HTERT RPE-1 (cell line): ENCODE measurements around the gene RNPEP.

Source experiments
- in situ Hi-C: fragments of 300-500 bp; cut with MboI; formaldehyde crosslinking; loops from 4 replicates; pipeline ENCODE4 v1.14.3; 2020; ENCODE audit warnings: low sequenced_read_pairs

The RNPEP gene

GRCh38 chr1:202009326-202010179 lies 27.1 kb downstream of the RNPEP start:
- in situ Hi-C loops, result loop anchor here (25.0 kb wide), 1 partner anchor 103 kb away; the partner anchor contains the start of gene GPR37L1

DNA sequence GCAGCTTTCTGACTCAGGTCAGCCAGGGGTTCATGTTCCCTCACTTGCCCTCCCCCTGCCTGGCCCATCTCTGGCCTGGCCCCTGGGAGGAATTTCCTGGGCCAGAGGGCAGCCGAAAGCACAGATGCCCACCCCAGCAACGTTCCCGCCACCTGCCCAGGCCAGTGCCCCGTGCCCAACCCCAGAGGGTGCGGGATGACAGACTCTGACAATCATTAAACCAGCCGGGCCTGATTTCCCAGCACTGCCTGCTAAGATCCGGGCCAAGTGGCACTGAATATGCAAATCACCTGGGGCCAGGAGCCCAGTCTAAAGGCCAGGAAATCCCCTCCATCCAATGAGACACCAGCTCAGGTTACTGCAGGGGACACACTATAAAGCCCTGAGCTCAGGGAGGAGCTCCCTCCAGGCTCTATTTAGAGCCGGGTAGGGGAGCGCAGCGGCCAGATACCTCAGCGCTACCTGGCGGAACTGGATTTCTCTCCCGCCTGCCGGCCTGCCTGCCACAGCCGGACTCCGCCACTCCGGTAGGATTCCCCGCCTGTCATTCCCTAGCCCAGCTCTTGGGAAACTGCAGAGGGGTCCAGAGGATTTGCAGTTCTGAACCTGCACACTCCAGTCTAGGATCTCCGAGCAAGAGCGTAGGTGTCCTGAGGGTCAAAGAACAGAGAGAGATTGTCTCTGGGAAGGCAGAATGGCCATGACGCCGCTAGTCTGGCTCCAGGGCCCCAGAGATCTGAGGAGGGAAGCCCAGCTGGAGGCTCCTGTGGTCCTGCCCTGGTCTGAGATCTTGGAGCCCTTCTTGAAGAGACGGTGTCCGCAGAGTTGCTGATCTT lies 27.9 kb downstream of the RNPEP start, which contains the start of gene ELF3:
Gene ELF3 (plus strand): TSS at position 408 of the 836 bp plus-strand sequence. CDS start 550 bp downstream, outside the sequence.
- in situ Hi-C loops, result loop anchor here (25.0 kb wide), 1 partner anchor 102 kb away; the partner anchor contains the start of gene GPR37L1

GRCh38 chr1:202011994-202012393 lies 29.5 kb downstream of the RNPEP start:
- in situ Hi-C loops, result loop anchor here (25.0 kb wide), 1 partner anchor 100 kb away; the partner anchor contains the start of gene GPR37L1

GRCh38 chr1:202012544-202013478 lies 30.4 kb downstream of the RNPEP start:
- in situ Hi-C loops, result loop anchor here (25.0 kb wide), 1 partner anchor 99 kb away; the partner anchor contains the start of gene GPR37L1

- in situ Hi-C loops, result loop anchor here (25.0 kb wide), 1 partner anchor 99 kb away; the partner anchor contains the start of gene GPR37L1
Measured at GRCh38 chr1:202013603-202014002, 31.2 kb downstream of the RNPEP start.

GRCh38 chr1:202014060-202014459 lies 31.6 kb downstream of the RNPEP start:
- in situ Hi-C loops, result loop anchor here (25.0 kb wide), 1 partner anchor 98 kb away; the partner anchor contains the start of gene GPR37L1

DNA sequence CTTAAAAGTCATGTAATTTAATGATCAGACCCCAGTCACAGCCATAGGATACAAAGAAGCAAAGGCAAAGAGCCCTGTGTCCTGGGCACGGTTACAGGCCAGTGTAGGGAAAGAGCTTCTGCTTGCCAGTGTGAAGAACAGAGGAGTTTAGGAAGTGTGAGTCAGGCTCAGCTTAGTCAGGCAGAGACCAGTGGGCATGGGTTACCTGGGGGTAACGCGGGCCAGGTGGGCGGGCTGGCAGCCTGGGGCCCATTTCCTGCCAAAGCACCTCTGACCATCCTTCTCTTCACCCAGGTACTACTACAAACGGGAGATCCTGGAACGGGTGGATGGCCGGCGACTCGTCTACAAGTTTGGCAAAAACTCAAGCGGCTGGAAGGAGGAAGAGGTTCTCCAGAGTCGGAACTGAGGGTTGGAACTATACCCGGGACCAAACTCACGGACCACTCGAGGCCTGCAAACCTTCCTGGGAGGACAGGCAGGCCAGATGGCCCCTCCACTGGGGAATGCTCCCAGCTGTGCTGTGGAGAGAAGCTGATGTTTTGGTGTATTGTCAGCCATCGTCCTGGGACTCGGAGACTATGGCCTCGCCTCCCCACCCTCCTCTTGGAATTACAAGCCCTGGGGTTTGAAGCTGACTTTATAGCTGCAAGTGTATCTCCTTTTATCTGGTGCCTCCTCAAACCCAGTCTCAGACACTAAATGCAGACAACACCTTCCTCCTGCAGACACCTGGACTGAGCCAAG lies 32.6 kb downstream of the RNPEP start:
- in situ Hi-C loops, result loop anchor here (25.0 kb wide), 1 partner anchor 97 kb away; the partner anchor contains the start of gene GPR37L1

DNA sequence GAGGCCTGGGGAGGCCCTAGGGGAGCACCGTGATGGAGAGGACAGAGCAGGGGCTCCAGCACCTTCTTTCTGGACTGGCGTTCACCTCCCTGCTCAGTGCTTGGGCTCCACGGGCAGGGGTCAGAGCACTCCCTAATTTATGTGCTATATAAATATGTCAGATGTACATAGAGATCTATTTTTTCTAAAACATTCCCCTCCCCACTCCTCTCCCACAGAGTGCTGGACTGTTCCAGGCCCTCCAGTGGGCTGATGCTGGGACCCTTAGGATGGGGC lies 33.2 kb downstream of the RNPEP start:
- in situ Hi-C loops, result loop anchor here (25.0 kb wide), 1 partner anchor 97 kb away; the partner anchor contains the start of gene GPR37L1

DNA sequence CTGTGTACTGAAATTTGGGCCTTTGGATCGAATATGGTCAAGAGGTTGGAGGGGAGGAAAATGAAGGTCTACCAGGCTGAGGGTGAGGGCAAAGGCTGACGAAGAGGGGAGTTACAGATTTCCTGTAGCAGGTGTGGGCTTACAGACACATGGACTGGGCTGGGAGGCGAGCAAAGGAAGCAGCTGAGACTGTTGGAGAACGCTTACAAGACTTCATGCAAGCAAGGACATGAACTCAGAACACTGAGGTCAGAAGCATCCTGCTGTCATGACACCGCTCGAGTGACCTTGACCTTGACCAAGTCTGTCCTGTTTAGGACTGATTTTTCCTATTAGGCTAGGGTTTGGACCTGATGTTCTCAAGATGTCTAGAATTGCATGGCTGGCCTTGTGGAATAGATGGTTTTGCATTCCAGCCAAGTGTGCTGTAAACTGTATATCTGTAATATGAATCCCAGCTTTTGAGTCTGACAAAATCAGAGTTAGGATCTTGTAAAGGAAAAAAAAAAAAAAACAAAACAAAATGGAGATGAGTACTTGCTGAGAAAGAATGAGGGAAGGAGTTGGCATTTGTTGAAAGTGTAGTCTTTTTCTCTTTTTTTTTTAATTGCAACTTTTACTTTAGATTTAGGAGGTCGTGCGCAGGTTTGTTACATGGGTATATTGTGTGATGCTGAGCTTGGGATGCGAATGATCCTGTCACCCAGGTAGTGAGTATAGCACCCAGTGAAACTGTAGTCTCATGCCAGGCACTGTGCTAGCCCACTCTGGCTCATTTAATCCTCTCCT lies 33.8 kb downstream of the RNPEP start:
- in situ Hi-C loops, result loop anchor here (25.0 kb wide), 1 partner anchor 96 kb away; the partner anchor contains the start of gene GPR37L1

- in situ Hi-C loops, result loop anchor here (25.0 kb wide), 1 partner anchor 95 kb away; the partner anchor contains the start of gene GPR37L1
Measured at GRCh38 chr1:202016811-202017748, 34.6 kb downstream of the RNPEP start.

- in situ Hi-C loops, result loop anchor here (25.0 kb wide), 1 partner anchor 94 kb away; the partner anchor contains the start of gene GPR37L1
Measured at GRCh38 chr1:202017749-202018467, 35.5 kb downstream of the RNPEP start.

GRCh38 chr1:202018468-202019234 lies 36.2 kb downstream of the RNPEP start:
- in situ Hi-C loops, result loop anchor here (25.0 kb wide), 1 partner anchor 94 kb away; the partner anchor contains the start of gene GPR37L1

DNA sequence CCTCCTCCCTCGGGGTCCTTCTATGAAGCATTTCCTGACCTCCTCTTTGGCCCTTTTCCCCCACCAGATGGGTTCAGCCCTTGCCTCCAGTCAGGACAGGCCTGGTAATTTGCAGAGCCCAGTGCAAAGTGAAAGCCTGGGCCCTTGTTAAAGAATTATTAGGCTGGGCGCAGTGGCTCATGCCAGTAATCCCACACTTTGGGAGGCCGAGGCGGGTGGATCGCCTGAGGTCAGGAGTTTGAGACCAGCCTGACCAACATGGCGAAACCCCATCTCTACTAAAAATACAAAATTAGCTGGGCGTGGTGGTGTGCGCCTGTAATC lies 36.7 kb downstream of the RNPEP start:
- in situ Hi-C loops, result loop anchor here (25.0 kb wide), 1 partner anchor 93 kb away; the partner anchor contains the start of gene GPR37L1

DNA sequence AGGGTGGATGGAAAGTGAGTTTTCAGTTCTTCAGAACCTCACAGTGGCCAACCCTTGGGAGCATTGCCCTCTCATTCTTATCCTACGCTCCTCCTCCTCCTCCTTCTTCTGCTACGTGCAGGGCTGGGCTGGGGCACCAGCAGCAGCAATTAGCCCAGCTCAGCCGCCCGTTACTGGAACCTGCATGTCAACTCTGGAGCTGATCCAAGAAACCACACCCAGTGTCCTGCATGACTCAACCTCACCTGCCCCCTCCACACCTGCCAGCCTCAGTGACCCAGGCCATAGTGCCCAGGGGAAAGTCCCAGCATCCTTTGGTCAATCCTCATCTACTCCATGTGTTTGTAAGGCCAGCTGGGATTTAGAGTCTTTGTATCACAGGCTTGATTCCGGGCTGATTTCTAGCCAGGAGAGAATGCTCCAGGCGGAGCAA lies 40.6 kb downstream of the RNPEP start:
- in situ Hi-C loops, result loop anchor here (25.0 kb wide), 1 partner anchor 89 kb away; the partner anchor contains the start of gene GPR37L1

DNA sequence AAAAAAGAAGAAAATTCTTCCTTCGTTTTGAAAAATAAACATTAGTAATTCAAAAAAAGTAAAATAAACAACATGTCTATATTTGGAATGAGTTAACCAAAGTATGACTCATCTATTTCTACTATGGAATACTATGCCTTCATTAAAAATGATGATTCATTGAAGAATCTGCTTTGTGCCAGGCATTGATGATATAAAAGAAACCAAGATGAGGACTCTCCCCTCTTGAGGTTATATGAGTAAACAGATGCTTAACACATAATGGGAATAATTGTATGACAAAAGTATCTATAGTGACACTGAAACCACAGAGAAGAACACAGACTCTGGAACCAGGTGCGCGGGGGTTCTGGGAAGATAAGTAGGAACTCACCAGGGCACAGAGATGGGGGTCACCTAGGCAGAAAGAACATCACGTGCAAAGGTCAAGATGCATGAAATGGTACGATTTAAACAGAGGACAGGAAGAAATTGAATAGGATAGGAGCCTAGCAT lies 46.8 kb downstream of the RNPEP start:
- in situ Hi-C loops, result no loop called here

DNA sequence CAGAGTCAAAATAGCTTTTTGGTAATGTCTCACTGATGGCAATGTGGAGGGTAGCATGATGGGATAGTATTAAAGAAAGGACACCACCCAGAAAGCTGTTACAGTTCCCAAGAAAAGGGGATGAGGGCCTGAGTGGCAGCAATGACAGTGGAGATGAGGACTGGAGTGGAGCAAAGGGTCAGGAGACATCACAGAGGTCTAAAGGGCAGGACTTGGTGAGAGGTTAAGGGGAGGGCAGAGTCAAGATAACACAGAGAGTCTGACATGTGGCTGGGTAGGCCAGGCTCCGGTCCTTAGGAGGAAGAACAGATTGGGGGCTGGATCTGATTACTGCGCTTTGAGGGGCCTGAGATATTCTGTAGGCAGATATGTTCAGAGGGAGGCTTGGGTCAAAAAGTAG lies 47.3 kb downstream of the RNPEP start:
- in situ Hi-C loops, result no loop called here
